Parathyroid adenoma (tissue), 2 donors: ENCODE measurements around the gene TEX261.

ENCODE experiments used
- H2AFZ ChIP-seq: fragments of 300-600 bp; sonication (generic); one replicate; pipeline ENCODE4 v1.7.0; 2017; ENCODE audit warnings: antibody characterized with exemption, mild to moderate bottlenecking
- H3K27ac ChIP-seq: fragments of 300-600 bp; sonication (generic); one replicate; pipeline ENCODE4 v1.7.0; 2017
- H3K27me3 ChIP-seq: fragments of 300-600 bp; sonication (generic); one replicate; pipeline ENCODE4 v1.7.0; 2017; ENCODE audit warnings: low read length; ENCODE audit not compliant: control insufficient read depth, insufficient read depth
- H3K36me3 ChIP-seq: fragments of 300-600 bp; sonication (generic); one replicate; pipeline ENCODE4 v1.7.0; 2017; ENCODE audit warnings: low read length; ENCODE audit not compliant: control insufficient read depth, insufficient read depth
- H3K4me1 ChIP-seq: fragments of 300-600 bp; sonication (generic); one replicate; pipeline ENCODE4 v1.7.0; 2017; ENCODE audit warnings: control low read depth
- H3K4me2 ChIP-seq: fragments of 300-600 bp; sonication (generic); one replicate; pipeline ENCODE4 v1.7.0; 2017; ENCODE audit warnings: low read length
- H3K4me3 ChIP-seq: fragments of 300-600 bp; sonication (generic); one replicate; pipeline ENCODE4 v1.7.0; 2017; ENCODE audit warnings: low read depth, low read length
- H3K79me2 ChIP-seq: fragments of 300-600 bp; sonication (generic); one replicate; pipeline ENCODE4 v1.7.0; 2017; ENCODE audit warnings: control low read depth
- H3K9ac ChIP-seq: fragments of 300-600 bp; sonication (generic); one replicate; pipeline ENCODE4 v1.7.0; 2017; ENCODE audit warnings: mild to moderate bottlenecking
- H3K9me3 ChIP-seq: fragments of 300-600 bp; sonication (generic); one replicate; pipeline ENCODE4 v1.7.0; 2017; ENCODE audit warnings: low read length; ENCODE audit not compliant: control insufficient read depth
- CTCF ChIP-seq: fragments of 300-600 bp; sonication (generic); IDR thresholded peaks from one replicate; pipeline ENCODE4 v1.7.0; 2017; ENCODE audit warnings: antibody characterized with exemption, mild to moderate bottlenecking
- donor health status: primary hyperparathyroidism.

The TEX261 gene

GRCh38 chr2:70939839-70940580 lies 54.7 kb downstream of the TEX261 start:
- Histone ChIP-seq H3K27me3 (no peaks in the 10 kb centered on the region), H2AFZ (no peak overlapping the region), H3K27ac (no peak overlapping the region), H3K9ac (no peak overlapping the region), H3K79me2 (no peaks in the 10 kb centered on the region), H3K9me3 (no peaks in the 10 kb centered on the region), H3K4me2 (no peak overlapping the region), H3K4me3 (no peak overlapping the region), H3K4me1 (no peaks in the 10 kb centered on the region), H3K36me3 (no peaks in the 10 kb centered on the region)
- TF ChIP-seq CTCF: no peak

- H3K4me2 ChIP-seq: no peak overlapping the region
- no peak overlapping the region for H3K27ac ChIP-seq
- no peaks in the 10 kb centered on the region for H3K36me3 ChIP-seq
- TF ChIP-seq CTCF: no peak
- H3K27me3 ChIP-seq: no peaks in the 10 kb centered on the region
- H3K4me3 ChIP-seq: no peak overlapping the region
- H3K9ac ChIP-seq: no peak overlapping the region
- no peaks in the 10 kb centered on the region for H3K4me1 ChIP-seq
- H3K9me3 ChIP-seq: no peaks in the 10 kb centered on the region
- no peak overlapping the region for H2AFZ ChIP-seq
- H3K79me2 ChIP-seq: no peaks in the 10 kb centered on the region
Observed at GRCh38 chr2:70939001-70939838, 55.5 kb downstream of the TEX261 start.

GRCh38 chr2:70938586-70938950 lies 56.1 kb downstream of the TEX261 start:
- no peak overlapping the region for H3K4me3 ChIP-seq
- H3K4me1 ChIP-seq: no peaks in the 10 kb centered on the region
- no peaks in the 10 kb centered on the region for H3K27me3 ChIP-seq
- H3K36me3 ChIP-seq: no peaks in the 10 kb centered on the region
- no peak overlapping the region for H2AFZ ChIP-seq
- H3K27ac ChIP-seq: no peak overlapping the region
- H3K79me2 ChIP-seq: no peaks in the 10 kb centered on the region
- no peak overlapping the region for H3K4me2 ChIP-seq
- no peaks in the 10 kb centered on the region for H3K9me3 ChIP-seq
- no peak overlapping the region for H3K9ac ChIP-seq
- TF ChIP-seq CTCF: no peak

GRCh38 chr2:70937866-70938585 lies 56.6 kb downstream of the TEX261 start:
- no peak overlapping the region for H2AFZ ChIP-seq
- no peaks in the 10 kb centered on the region for H3K36me3 ChIP-seq
- no peaks in the 10 kb centered on the region for H3K4me1 ChIP-seq
- no peaks in the 10 kb centered on the region for H3K79me2 ChIP-seq
- no peaks in the 10 kb centered on the region for H3K27me3 ChIP-seq
- TF ChIP-seq CTCF: no peak
- H3K4me2 ChIP-seq: no peak overlapping the region
- no peak overlapping the region for H3K27ac ChIP-seq
- no peak overlapping the region for H3K4me3 ChIP-seq
- H3K9me3 ChIP-seq: no peaks in the 10 kb centered on the region
- no peak overlapping the region for H3K9ac ChIP-seq
